PC-9 (cell line): ENCODE measurements around the gene ANKRD10.

Source experiments
- EZH2 ChIP-seq: fragments of 200-600 bp; sonication (generic); IDR thresholded peaks from 2 replicates; pipeline ENCODE4 v1.8.0; 2017; ENCODE audit warnings: antibody characterized with exemption, low read depth
- TF ChIP-seq, protein P1 (sequence below): fragments of 200-600 bp; sonication (generic); conservative IDR thresholded peaks from 2 replicates; pipeline ENCODE4 v1.6.1; 2017; ENCODE audit warnings: mixed run types, antibody characterized with exemption, mild to moderate bottlenecking, moderate library complexity

DNA sequence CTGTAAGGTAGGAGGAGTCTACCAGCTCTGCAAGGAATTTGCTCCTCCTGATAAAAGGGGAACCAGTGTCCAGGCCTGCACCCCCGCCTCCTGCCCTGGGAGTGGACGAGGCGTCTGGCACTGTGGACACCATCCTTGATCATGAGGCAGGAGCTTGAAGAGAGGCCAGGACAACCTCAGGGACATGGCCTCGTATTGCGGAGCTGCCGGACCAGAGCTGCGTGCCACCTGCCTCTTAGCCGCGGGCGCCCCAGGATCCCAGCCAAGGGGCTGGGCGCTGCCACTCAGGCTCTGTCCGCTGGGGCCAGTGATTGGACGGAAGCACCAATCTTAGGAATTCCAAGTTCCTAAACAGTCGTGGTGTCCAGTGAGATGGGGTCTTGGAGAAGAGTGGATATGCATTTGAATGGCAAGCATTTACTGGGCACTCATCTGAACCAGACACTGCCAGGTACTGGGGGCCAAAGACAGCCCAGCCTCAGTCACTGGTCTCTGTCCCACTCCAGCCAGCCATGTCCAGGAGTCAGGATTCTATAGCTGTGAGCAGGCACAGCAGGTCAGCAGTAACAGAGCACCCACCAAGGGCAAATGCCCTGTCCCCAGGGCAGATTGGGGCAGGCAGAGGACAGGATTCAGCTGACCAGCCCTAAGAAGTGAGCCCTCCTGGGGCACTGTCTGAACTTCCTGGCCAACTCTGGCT, 39.1 kb upstream of the ANKRD10 start:
- TF ChIP-seq, protein P1, sequence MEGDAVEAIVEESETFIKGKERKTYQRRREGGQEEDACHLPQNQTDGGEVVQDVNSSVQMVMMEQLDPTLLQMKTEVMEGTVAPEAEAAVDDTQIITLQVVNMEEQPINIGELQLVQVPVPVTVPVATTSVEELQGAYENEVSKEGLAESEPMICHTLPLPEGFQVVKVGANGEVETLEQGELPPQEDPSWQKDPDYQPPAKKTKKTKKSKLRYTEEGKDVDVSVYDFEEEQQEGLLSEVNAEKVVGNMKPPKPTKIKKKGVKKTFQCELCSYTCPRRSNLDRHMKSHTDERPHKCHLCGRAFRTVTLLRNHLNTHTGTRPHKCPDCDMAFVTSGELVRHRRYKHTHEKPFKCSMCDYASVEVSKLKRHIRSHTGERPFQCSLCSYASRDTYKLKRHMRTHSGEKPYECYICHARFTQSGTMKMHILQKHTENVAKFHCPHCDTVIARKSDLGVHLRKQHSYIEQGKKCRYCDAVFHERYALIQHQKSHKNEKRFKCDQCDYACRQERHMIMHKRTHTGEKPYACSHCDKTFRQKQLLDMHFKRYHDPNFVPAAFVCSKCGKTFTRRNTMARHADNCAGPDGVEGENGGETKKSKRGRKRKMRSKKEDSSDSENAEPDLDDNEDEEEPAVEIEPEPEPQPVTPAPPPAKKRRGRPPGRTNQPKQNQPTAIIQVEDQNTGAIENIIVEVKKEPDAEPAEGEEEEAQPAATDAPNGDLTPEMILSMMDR, result no peak
- no peak for TF ChIP-seq EZH2
